ENCODE measurements around the gene LIM2. TPM values are rescaled to one million over a fixed set of nuclear protein-coding genes. Genes with fewer than 3 reads are reported as not detected.
"Not testable (repeated sequence)": the region's sequence is repeated elsewhere in the genome, so short reads cannot be mapped to it uniquely, and the experiment has no call there.

LIM2 gene, protein sequence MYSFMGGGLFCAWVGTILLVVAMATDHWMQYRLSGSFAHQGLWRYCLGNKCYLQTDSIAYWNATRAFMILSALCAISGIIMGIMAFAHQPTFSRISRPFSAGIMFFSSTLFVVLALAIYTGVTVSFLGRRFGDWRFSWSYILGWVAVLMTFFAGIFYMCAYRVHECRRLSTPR
- not detected for total RNA-seq
- polyA plus RNA-seq: not detected
- long read RNA-seq, donor 1: 0 reads
- long read RNA-seq, donor 2: 0 reads
- long read RNA-seq, donor 3: 0 reads
- long read RNA-seq, donor 4: 0 reads
- long read RNA-seq, donor 5: 0 reads
- long read RNA-seq, donor 6: 0 reads
- long read RNA-seq, donor 7: 0 reads
- long read RNA-seq, donor 8: 0 reads
- long read RNA-seq, donor 9: 0 reads
- long read RNA-seq, donor 10: 0 reads

DNA sequence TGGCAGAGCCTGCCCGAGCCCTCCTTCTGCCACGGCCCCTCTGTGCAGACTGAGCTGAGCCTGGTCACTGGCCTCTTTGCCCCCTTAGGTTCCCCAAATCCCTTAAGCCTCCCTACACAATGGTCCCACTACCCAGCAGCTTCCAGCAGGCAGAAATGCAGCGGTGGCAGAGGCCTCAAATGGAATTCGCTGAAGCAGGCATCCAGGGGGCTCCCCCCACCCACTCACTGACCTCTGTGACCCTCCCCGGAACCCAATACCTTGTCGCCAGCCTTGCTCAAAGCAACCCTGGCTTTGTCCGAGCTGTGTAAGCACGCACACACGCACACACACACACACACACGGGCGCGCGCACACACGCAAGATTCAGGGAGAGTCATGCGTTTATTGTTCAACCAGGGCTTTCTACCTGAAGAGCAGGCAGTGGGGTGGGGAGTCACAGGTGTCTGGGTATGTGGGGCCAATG is at the start of gene LIM2:
TSS of gene LIM2 (minus strand) at position 51 of the 466 bp plus-strand sequence. CDS start 531 bp downstream, outside the sequence.
- WGBS: 92% methylated on average over 15 of the region's 15 CpGs
- DNase-seq (ENCODE audit: low read depth in 6 of 9, low spot score in 9 of 9): no peak

DNA sequence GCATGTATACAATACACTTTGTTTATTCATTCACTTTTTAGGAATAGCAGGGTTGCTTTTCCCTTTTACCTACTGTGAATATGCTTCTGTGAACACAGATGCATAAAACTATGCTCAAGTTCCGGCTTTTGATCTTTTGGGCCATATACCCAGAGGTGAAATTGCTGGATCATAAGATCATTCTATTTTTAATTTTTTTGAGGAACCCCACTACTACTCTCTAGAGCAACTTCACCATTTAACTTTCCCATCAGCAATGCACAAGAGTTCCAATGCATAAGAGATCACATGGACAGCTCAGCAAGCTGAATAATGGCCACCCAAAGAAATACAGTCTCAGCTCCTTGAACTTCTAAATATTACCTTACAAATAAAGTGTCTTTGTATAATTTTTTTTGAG is 46.7 kb upstream of the LIM2 start:
- Histone ChIP-seq H3K9me3 (ENCODE audit: control insufficient read depth in 2 of 2, insufficient read depth in 1 of 2, low read length in 1 of 2) (no peaks in the 10 kb centered on the region), H3K4me1 (ENCODE audit: control insufficient read depth in 2 of 2, insufficient read depth in 2 of 2, low read length in 2 of 2) (no peaks in the 10 kb centered on the region), H3K27ac (ENCODE audit: low read depth in 1 of 2, low read length in 1 of 2) (no peak overlapping the region), H3K27me3 (ENCODE audit: control insufficient read depth in 2 of 2, insufficient read depth in 1 of 2, low read length in 1 of 2) (peaks cover 0 to 2% of the 10 kb centered on the region in 2 donors), H3K36me3 (ENCODE audit: control insufficient read depth in 2 of 2, insufficient read depth in 2 of 2, low read length in 1 of 2) (no peaks in the 10 kb centered on the region), H3K4me3 (ENCODE audit: low read length in 2 of 2) (no peak overlapping the region)
- WGBS: 98% methylated on average over 1 of the region's 1 CpG
- no peak for DNase-seq (ENCODE audit: low read depth in 6 of 9, low spot score in 9 of 9)

More for the DNA sequence above, at the start of gene LIM2:
- no peaks in the 10 kb centered on the region for H3K27me3 ChIP-seq (ENCODE audit: control insufficient read depth in 2 of 2, insufficient read depth in 1 of 2, low read length in 1 of 2)
- H3K4me1 ChIP-seq (ENCODE audit: control insufficient read depth in 2 of 2, insufficient read depth in 2 of 2, low read length in 2 of 2): peaks cover 4 to 18% of the 10 kb centered on the region in 2 donors
- no peak within 1 kb of the TSS for H3K27ac ChIP-seq (ENCODE audit: low read depth in 1 of 2, low read length in 1 of 2)
- no peaks in the 10 kb centered on the region for H3K9me3 ChIP-seq (ENCODE audit: control insufficient read depth in 2 of 2, insufficient read depth in 1 of 2, low read length in 1 of 2)
- H3K36me3 ChIP-seq (ENCODE audit: control insufficient read depth in 2 of 2, insufficient read depth in 2 of 2, low read length in 1 of 2): no peaks in the 10 kb centered on the region
- H3K4me3 ChIP-seq (ENCODE audit: low read length in 2 of 2): no peak within 1 kb of the TSS

DNA sequence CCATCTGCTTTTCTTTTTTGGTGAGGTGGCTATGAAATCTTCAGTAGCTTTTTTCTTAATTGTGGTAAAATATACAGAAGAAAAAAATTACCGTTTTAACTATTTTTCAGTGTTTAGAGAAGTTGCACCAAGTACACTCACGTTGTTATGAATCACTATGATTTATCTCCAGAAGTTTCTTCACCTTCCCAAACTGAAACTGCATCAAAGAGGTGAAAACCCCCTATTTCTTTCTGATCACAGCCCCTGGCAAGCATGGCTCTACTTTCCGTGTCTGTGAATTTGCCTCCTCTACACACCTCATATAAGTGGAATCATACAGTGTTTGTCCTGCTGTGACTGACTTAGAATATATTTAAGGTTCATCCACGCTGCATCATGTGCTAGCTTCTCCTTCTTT is 45.3 kb upstream of the LIM2 start:
- H3K4me3 ChIP-seq (ENCODE audit: low read length in 2 of 2): no peak overlapping the region
- DNase-seq (ENCODE audit: low read depth in 6 of 9, low spot score in 9 of 9): no peak
- H3K36me3 ChIP-seq (ENCODE audit: control insufficient read depth in 2 of 2, insufficient read depth in 2 of 2, low read length in 1 of 2): no peaks in the 10 kb centered on the region
- H3K27me3 ChIP-seq (ENCODE audit: control insufficient read depth in 2 of 2, insufficient read depth in 1 of 2, low read length in 1 of 2): peaks cover 0 to 2% of the 10 kb centered on the region in 2 donors
- 80% methylated on average over 4 of the region's 4 CpGs for WGBS
- no peaks in the 10 kb centered on the region for H3K9me3 ChIP-seq (ENCODE audit: control insufficient read depth in 2 of 2, insufficient read depth in 1 of 2, low read length in 1 of 2)
- H3K4me1 ChIP-seq (ENCODE audit: control insufficient read depth in 2 of 2, insufficient read depth in 2 of 2, low read length in 2 of 2): no peaks in the 10 kb centered on the region
- no peak overlapping the region for H3K27ac ChIP-seq (ENCODE audit: low read depth in 1 of 2, low read length in 1 of 2)

DNA sequence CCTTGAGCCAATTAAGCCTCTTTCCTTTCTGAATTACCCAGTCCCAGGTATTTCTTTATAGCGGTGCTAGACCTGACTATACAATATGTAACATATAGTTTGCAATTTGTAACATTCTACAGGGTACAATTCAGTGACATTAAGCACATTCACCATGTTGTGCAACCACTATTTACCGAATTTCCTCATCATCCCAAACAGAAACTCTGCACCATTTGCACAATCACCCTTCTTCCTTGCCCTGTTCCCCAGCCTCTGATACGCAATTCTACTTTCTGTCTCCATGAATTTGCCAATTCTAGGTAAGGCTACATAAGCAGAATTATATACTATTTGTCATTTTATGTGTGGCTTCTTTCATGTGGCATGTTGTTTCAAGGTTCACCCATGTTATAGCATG is 43.4 kb upstream of the LIM2 start:
- Histone ChIP-seq H3K4me3 (ENCODE audit: low read length in 2 of 2) (no peak overlapping the region), H3K27ac (ENCODE audit: low read depth in 1 of 2, low read length in 1 of 2) (no peak overlapping the region), H3K9me3 (ENCODE audit: control insufficient read depth in 2 of 2, insufficient read depth in 1 of 2, low read length in 1 of 2) (no peaks in the 10 kb centered on the region), H3K4me1 (ENCODE audit: control insufficient read depth in 2 of 2, insufficient read depth in 2 of 2, low read length in 2 of 2) (no peaks in the 10 kb centered on the region), H3K27me3 (ENCODE audit: control insufficient read depth in 2 of 2, insufficient read depth in 1 of 2, low read length in 1 of 2) (peaks cover 0 to 5% of the 10 kb centered on the region in 2 donors), H3K36me3 (ENCODE audit: control insufficient read depth in 2 of 2, insufficient read depth in 2 of 2, low read length in 1 of 2) (no peaks in the 10 kb centered on the region)
- no peak for DNase-seq (ENCODE audit: low read depth in 6 of 9, low spot score in 9 of 9)
- 78% methylated on average over 3 of the region's 3 CpGs for WGBS

DNA sequence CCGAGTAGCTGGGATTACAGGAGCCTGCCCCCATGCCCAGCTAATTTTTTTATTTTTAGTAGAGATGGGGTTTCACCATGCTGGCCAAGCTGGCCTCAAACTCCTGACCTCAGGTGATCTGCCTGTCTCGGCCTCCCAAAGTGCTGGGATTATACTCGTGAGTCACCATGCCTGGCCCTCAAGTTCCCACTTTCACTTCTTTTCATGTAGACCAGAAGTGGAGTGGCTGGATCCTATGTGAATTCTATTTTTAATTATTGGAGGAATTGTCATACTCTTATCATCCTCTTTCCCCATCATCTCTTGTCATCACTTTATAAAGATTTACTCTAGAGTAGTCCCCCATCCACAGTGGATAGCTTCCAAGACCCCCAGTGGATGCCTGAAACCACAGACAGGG is 42.4 kb upstream of the LIM2 start:
- no peak overlapping the region for H3K27ac ChIP-seq (ENCODE audit: low read depth in 1 of 2, low read length in 1 of 2)
- no peak overlapping the region for H3K4me3 ChIP-seq (ENCODE audit: low read length in 2 of 2)
- WGBS: 87% methylated on average over 3 of the region's 3 CpGs
- H3K36me3 ChIP-seq (ENCODE audit: control insufficient read depth in 2 of 2, insufficient read depth in 2 of 2, low read length in 1 of 2): no peaks in the 10 kb centered on the region
- no peaks in the 10 kb centered on the region for H3K9me3 ChIP-seq (ENCODE audit: control insufficient read depth in 2 of 2, insufficient read depth in 1 of 2, low read length in 1 of 2)
- no peak for DNase-seq (ENCODE audit: low read depth in 6 of 9, low spot score in 9 of 9)
- H3K4me1 ChIP-seq (ENCODE audit: control insufficient read depth in 2 of 2, insufficient read depth in 2 of 2, low read length in 2 of 2): no peaks in the 10 kb centered on the region
- peaks cover 0 to 6% of the 10 kb centered on the region in 2 donors for H3K27me3 ChIP-seq (ENCODE audit: control insufficient read depth in 2 of 2, insufficient read depth in 1 of 2, low read length in 1 of 2)

DNA sequence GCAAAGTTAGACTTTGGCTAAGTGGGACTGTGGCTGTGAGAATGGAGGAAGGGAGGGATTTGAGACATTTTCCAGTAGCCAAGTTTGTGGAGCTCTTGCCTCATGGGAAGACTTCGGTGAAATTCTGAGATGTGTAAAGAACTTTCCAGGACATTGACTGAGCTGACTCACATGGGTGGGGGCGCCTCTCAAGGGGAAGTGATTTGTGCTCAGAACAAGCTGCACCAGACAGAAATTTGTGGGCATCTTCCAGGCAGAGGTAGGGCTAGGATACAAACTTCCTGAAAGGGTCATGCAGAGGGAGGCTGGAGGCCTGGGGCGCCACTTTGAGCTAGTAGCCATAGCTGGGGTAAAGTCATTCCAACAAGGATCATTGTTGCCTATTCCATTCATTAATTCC is 39.4 kb upstream of the LIM2 start:
- no peak for DNase-seq (ENCODE audit: low read depth in 6 of 9, low spot score in 9 of 9)
- Histone ChIP-seq H3K27ac (ENCODE audit: low read depth in 1 of 2, low read length in 1 of 2) (no peak overlapping the region), H3K27me3 (ENCODE audit: control insufficient read depth in 2 of 2, insufficient read depth in 1 of 2, low read length in 1 of 2) (peaks cover 0 to 6% of the 10 kb centered on the region in 2 donors), H3K9me3 (ENCODE audit: control insufficient read depth in 2 of 2, insufficient read depth in 1 of 2, low read length in 1 of 2) (no peaks in the 10 kb centered on the region), H3K4me1 (ENCODE audit: control insufficient read depth in 2 of 2, insufficient read depth in 2 of 2, low read length in 2 of 2) (no peaks in the 10 kb centered on the region), H3K36me3 (ENCODE audit: control insufficient read depth in 2 of 2, insufficient read depth in 2 of 2, low read length in 1 of 2) (no peaks in the 10 kb centered on the region), H3K4me3 (ENCODE audit: low read length in 2 of 2) (no peak overlapping the region)
- WGBS: 80% methylated on average over 3 of the region's 3 CpGs

DNA sequence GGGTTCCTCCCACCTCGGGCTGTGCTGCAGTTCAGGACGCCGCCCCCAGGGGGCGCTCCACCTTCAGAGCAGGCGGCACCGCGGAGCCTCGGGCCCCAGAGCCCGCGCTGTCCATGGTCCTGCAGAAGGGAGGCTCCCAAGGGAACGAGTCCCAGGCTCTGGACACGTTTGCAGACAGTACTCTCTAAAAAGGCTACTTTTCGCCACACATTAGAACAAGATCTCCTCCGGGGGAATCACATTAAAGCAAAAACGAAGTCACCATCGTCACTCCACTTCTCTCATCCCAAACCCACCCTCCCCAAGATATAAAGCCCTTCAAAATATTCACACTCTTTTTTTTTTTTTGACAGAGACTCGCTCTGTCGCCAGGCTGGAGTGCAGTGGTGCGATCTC is 34.3 kb upstream of the LIM2 start:
- DNase-seq (ENCODE audit: low read depth in 6 of 9, low spot score in 9 of 9): peak; percentile 47 to 88 (median 78)
- H3K27ac ChIP-seq (ENCODE audit: low read depth in 1 of 2, low read length in 1 of 2): no peak overlapping the region
- H3K9me3 ChIP-seq (ENCODE audit: control insufficient read depth in 2 of 2, insufficient read depth in 1 of 2, low read length in 1 of 2): no peaks in the 10 kb centered on the region
- 9% methylated on average over 19 of the region's 19 CpGs for WGBS
- H3K4me3 ChIP-seq (ENCODE audit: low read length in 2 of 2): no peak overlapping the region
- H3K27me3 ChIP-seq (ENCODE audit: control insufficient read depth in 2 of 2, insufficient read depth in 1 of 2, low read length in 1 of 2): peaks cover 10 to 27% of the 10 kb centered on the region in 2 donors
- H3K4me1 ChIP-seq (ENCODE audit: control insufficient read depth in 2 of 2, insufficient read depth in 2 of 2, low read length in 2 of 2): peaks cover 0 to 7% of the 10 kb centered on the region in 2 donors
- H3K36me3 ChIP-seq (ENCODE audit: control insufficient read depth in 2 of 2, insufficient read depth in 2 of 2, low read length in 1 of 2): no peaks in the 10 kb centered on the region

DNA sequence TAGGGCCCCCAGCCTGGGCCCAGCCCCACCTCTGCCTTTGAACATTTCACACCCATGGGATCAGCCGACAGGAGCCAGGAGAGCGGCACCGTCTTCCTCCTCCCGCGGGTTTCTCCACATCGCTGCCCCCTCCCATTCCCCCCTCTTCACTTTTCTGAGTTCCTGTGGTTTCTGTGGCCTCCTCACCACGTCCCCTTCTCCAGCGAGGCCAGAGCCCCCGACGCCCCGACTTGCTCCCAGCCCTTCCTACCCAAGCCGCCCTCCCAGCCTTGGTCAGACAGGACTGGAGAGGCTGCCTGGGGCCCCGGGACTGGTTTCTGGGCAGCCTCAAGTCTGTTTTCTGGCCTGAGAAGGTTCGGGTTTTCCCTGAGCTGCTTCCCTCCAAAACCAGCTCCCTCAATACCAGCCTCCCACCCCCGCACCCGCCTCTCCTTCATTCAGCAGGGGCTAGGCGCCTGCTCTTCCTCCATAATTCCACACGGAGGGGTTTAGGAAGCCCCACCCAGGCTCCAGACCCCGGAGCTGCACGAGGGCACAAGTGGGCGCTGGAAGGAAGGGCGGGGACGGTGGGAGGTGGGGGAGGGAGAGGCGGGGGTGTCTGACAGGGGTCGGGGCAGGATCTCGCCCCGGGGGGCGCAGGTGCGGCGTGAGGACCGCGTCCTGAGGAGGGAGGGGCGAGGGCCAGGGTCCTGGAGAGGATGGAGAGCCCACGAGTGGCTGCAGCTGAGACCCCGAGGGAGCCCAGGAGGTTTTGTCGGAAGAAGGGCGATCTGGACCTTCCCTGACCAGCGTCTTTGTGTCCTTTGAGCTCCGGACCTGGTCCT is 33.7 kb upstream of the LIM2 start:
- H3K4me3 ChIP-seq (ENCODE audit: low read length in 2 of 2): no peak overlapping the region
- peaks cover 10 to 26% of the 10 kb centered on the region in 2 donors for H3K27me3 ChIP-seq (ENCODE audit: control insufficient read depth in 2 of 2, insufficient read depth in 1 of 2, low read length in 1 of 2)
- H3K36me3 ChIP-seq (ENCODE audit: control insufficient read depth in 2 of 2, insufficient read depth in 2 of 2, low read length in 1 of 2): no peaks in the 10 kb centered on the region
- DNase-seq (ENCODE audit: low read depth in 6 of 9, low spot score in 9 of 9): no peak
- peaks cover 0 to 7% of the 10 kb centered on the region in 2 donors for H3K4me1 ChIP-seq (ENCODE audit: control insufficient read depth in 2 of 2, insufficient read depth in 2 of 2, low read length in 2 of 2)
- H3K27ac ChIP-seq (ENCODE audit: low read depth in 1 of 2, low read length in 1 of 2): no peak overlapping the region
- 3% methylated on average over 39 of the region's 39 CpGs for WGBS
- no peaks in the 10 kb centered on the region for H3K9me3 ChIP-seq (ENCODE audit: control insufficient read depth in 2 of 2, insufficient read depth in 1 of 2, low read length in 1 of 2)

DNA sequence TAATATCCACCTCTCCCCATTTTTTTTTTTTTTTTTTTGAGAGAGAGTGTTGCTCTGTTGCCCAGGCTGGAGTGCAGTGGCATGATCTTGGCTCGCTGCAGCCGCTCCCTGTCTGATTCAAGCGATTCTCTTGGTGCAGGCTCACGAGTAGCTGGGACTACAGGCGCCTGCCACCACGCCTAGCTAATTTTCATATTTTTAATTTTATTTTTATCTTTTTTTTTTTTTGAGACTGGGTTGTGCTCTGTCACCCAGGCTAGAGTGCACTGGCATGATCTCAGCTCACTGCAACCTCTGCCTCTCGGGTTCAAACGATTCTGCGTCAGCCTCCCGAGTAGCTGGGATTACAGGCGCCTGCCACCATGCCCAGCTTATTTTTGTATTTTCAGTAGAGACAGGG is 32.7 kb upstream of the LIM2 start:
- not testable (repeated sequence) for DNase-seq (ENCODE audit: low read depth in 6 of 9, low spot score in 9 of 9); H3K4me1 ChIP-seq (ENCODE audit: control insufficient read depth in 2 of 2, insufficient read depth in 2 of 2, low read length in 2 of 2); H3K4me3 ChIP-seq (ENCODE audit: low read length in 2 of 2); H3K36me3 ChIP-seq (ENCODE audit: control insufficient read depth in 2 of 2, insufficient read depth in 2 of 2, low read length in 1 of 2); H3K9me3 ChIP-seq (ENCODE audit: control insufficient read depth in 2 of 2, insufficient read depth in 1 of 2, low read length in 1 of 2); H3K27ac ChIP-seq (ENCODE audit: low read depth in 1 of 2, low read length in 1 of 2)
- peaks cover 10 to 21% of the 10 kb centered on the region in 2 donors for H3K27me3 ChIP-seq (ENCODE audit: control insufficient read depth in 2 of 2, insufficient read depth in 1 of 2, low read length in 1 of 2)
- 97% methylated on average over 11 of the region's 11 CpGs for WGBS

Data from thymus (tissue), 14 donors.